Stromal cell of bone marrow (primary cell): Measurements from ENCODE around the gene TP73.

ENCODE experiments used
- DNase-seq: peaks from one replicate; pipeline ENCODE4 v3.0.0-alpha.2; 2012; ENCODE audit warnings: low read depth

TP73 gene

GRCh38 chr1:3783651-3784474, 131.5 kb downstream of the TP73 start:
- DNase-seq: no peak

GRCh38 chr1:3785045-3785444, 132.7 kb downstream of the TP73 start:
- no peak for DNase-seq

- no peak for DNase-seq
These were observed 133.3 kb downstream of the TP73 start for GRCh38 chr1:3785456-3786157.
